ENCODE results near the gene PLCB1.
"Not testable (repeated sequence)": the region's sequence is repeated elsewhere in the genome, so short reads cannot be mapped to it uniquely, and the experiment has no call there.

PLCB1 gene

DNA sequence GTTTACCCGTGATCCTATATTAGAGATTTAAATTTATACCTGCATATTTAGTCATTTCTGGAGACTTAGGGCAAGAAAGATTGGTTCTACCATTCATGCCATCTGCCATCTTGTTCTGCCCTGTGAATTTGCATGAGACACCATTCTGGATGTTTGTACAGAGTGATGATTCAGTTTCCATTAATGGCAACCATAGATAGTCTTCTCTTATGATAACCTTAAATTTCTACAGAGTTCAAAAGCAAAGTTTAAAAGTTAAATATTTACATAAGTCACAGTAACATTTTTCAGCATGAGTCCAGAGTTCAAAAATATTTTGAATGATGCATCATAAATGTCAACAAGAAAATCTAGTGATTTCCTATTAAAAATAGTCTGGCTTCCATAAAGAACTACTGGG, 23.2 kb downstream of the PLCB1 start:
- no peak for TF ChIP-seq CTCF (IDR thresholded peaks at IDR 0.05)
- Histone ChIP-seq H3K4me1 (ENCODE audit: control insufficient read depth in 1 of 2, insufficient read depth in 1 of 2, low read depth in 1 of 2, low read length in 1 of 2) (peaks cover 13 to 37% of the 10 kb centered on the region in 2 experiments), H3K27me3 (no peaks in the 10 kb centered on the region), H3K4me3 (ENCODE audit: low read depth in 1 of 2, low read length in 1 of 2) (no peak overlapping the region), H3K36me3 (no peaks in the 10 kb centered on the region), H3K27ac (peak overlapping the region; percentile 37), H3K9me3 (no peaks in the 10 kb centered on the region)

GRCh38 chr20:8155812-8156211, 23.7 kb downstream of the PLCB1 start:
- no peak overlapping the region for H3K27ac ChIP-seq
- H3K9me3 ChIP-seq = no peaks in the 10 kb centered on the region
- H3K36me3 ChIP-seq = no peaks in the 10 kb centered on the region
- peaks cover 13 to 37% of the 10 kb centered on the region in 2 experiments for H3K4me1 ChIP-seq (ENCODE audit: control insufficient read depth in 1 of 2, insufficient read depth in 1 of 2, low read depth in 1 of 2, low read length in 1 of 2)
- no peaks in the 10 kb centered on the region for H3K27me3 ChIP-seq
- TF ChIP-seq CTCF (IDR thresholded peaks at IDR 0.05) = no peak
- H3K4me3 ChIP-seq (ENCODE audit: low read depth in 1 of 2, low read length in 1 of 2) = no peak overlapping the region

DNA sequence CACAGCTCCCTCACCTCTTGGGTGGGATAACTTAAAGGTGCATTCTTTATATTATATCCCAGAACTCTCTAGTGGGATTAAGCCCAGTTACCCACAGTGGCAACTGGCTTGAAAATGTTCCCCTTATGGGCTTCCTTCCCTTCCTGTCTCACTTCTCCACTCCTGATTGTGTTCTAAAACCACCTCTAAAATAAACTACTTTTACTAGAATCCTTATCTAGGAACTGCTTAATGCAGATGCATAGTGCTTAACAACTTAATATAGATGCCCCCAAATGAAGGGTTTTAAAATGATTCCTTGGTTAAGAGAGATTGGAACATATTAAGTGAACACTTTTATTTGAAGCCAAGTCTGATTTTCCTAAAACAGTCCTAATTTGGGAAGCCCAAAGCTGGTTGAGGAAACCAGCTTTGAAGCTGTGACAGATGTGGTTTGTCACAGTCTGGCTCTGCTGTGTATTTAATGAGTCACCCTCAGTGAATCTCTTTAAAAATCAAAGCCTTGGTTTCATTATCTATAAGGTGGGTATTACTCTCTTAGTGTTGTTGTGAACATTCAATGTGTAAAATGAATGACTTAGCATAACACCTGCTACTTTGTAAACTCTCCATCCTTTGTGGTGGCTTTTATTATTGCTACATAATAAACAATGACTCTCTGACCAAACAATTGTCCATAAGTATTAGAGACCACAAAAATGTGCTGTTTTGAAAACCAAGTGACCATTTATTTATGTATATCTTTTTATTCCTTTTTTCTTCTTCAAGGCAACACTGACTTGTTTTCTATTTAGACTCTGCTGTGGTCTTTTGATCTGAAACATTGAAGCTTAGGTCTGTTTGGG, 24.4 kb downstream of the PLCB1 start:
- Histone ChIP-seq H3K4me3 (ENCODE audit: low read depth in 1 of 2, low read length in 1 of 2) (no peak overlapping the region), H3K27ac (no peak overlapping the region), H3K4me1 (ENCODE audit: control insufficient read depth in 1 of 2, insufficient read depth in 1 of 2, low read depth in 1 of 2, low read length in 1 of 2) (peaks cover 13 to 37% of the 10 kb centered on the region in 2 experiments)

GRCh38 chr20:8159217-8159616, 27.2 kb downstream of the PLCB1 start:
- not testable (repeated sequence) for H3K9me3 ChIP-seq; H3K4me3 ChIP-seq (ENCODE audit: low read depth in 1 of 2, low read length in 1 of 2); H3K27ac ChIP-seq; H3K36me3 ChIP-seq; H3K27me3 ChIP-seq
- H3K4me1 ChIP-seq (ENCODE audit: control insufficient read depth in 1 of 2, insufficient read depth in 1 of 2, low read depth in 1 of 2, low read length in 1 of 2) = peaks cover 11 to 20% of the 10 kb centered on the region in 2 experiments

More for the DNA sequence above, 24.4 kb downstream of the PLCB1 start:
- TF ChIP-seq CTCF (IDR thresholded peaks at IDR 0.05) = no peak
- Histone ChIP-seq H3K27me3 (no peaks in the 10 kb centered on the region), H3K9me3 (no peaks in the 10 kb centered on the region), H3K36me3 (no peaks in the 10 kb centered on the region)

DNA sequence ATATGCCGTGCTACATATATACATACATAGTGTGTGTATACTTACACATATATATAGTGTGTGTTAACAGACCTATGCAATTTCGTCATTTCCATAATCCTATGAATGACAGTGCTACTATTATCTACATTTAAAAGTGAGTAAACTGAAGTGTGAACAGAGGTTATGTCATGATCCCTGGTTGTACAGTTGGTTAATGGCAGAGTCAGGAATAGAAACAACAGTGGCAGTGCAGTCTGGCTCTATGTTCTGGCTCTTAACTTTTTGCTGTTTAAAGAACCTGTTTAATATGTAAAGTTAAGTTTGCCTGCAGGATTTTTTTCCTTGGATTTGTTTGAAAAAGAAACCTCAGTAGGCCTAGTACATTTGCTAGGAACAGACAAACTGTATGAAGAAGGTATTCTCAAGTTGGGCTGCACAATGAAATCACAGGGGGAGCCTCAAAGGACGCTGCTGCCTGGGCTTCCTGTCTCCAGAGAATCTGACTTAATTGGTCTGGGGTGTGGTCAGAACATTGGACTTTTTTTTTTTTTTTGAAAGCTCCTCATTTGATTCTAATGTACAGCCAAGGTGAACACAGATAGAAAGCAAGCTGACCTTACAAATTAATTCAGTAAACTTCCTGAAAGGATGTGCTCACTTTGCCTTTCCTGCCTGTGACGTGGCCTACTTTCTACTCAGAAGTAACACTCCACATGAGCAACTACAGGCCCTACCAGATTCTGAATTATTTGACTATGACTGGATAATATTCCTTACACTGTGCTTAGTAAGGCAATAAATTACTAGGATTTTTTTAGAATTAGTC, 29.4 kb downstream of the PLCB1 start:
- no peak for TF ChIP-seq CTCF (IDR thresholded peaks at IDR 0.05)
- Histone ChIP-seq H3K36me3 (no peaks in the 10 kb centered on the region), H3K4me3 (ENCODE audit: low read depth in 1 of 2, low read length in 1 of 2) (no peak overlapping the region), H3K9me3 (no peaks in the 10 kb centered on the region), H3K4me1 (ENCODE audit: control insufficient read depth in 1 of 2, insufficient read depth in 1 of 2, low read depth in 1 of 2, low read length in 1 of 2) (no peaks in the 10 kb centered on the region), H3K27me3 (no peaks in the 10 kb centered on the region), H3K27ac (no peak overlapping the region)

GRCh38 chr20:8162610-8163009, 30.5 kb downstream of the PLCB1 start:
- no peaks in the 10 kb centered on the region for H3K4me1 ChIP-seq (ENCODE audit: control insufficient read depth in 1 of 2, insufficient read depth in 1 of 2, low read depth in 1 of 2, low read length in 1 of 2)
- H3K36me3 ChIP-seq = no peaks in the 10 kb centered on the region
- H3K27ac ChIP-seq = no peak overlapping the region
- no peaks in the 10 kb centered on the region for H3K9me3 ChIP-seq
- no peak overlapping the region for H3K4me3 ChIP-seq (ENCODE audit: low read depth in 1 of 2, low read length in 1 of 2)
- TF ChIP-seq CTCF (IDR thresholded peaks at IDR 0.05) = no peak
- no peaks in the 10 kb centered on the region for H3K27me3 ChIP-seq

Data from neutrophil (primary cell).